CD14-positive monocyte (primary cell): ENCODE results near the gene LTO1. TPM values are rescaled to one million over a fixed set of nuclear protein-coding genes. Genes with fewer than 3 reads are reported as not detected.

Experiments
- DNase-seq, 3 donors: peaks; one replicate each; pipeline ENCODE4 v3.0.0-alpha.2; 2011 to 2022
- H2AFZ ChIP-seq: 2 replicates; pipeline ENCODE4 v1.6.0; 2012; ENCODE audit warnings: mild to moderate bottlenecking, low read depth, low read length, inconsistent platforms; ENCODE audit not compliant: insufficient read depth, poor library complexity, severe bottlenecking
- H3K27ac ChIP-seq, 2 donors: 1 replicate in 1 of 2; 2 replicates in 1 of 2; pipeline ENCODE4 v1.5.1; 2012 to 2013; ENCODE audit warnings: low read length in 2 of 2, control low read depth in 1 of 2, inconsistent platforms in 1 of 2, low read depth in 1 of 2, mild to moderate bottlenecking in 1 of 2
- H3K27me3 ChIP-seq, 2 donors: one replicate each; pipeline versions ENCODE4 v1.6.0 to v1.6.1; 2011 to 2013; ENCODE audit warnings: low read length in 2 of 2; ENCODE audit not compliant: control insufficient read depth in 2 of 2, insufficient read depth in 2 of 2
- H3K36me3 ChIP-seq, 2 donors: replicated peaks in 1 of 2; 1 replicate in 1 of 2; 2 replicates in 1 of 2; pipeline versions ENCODE4 v1.5.1 to v1.6.1; 2012 to 2013; ENCODE audit warnings: low read length in 2 of 2, control low read depth in 1 of 2, inconsistent platforms in 1 of 2, mild to moderate bottlenecking in 1 of 2; ENCODE audit not compliant: insufficient read depth in 2 of 2, control insufficient read depth in 1 of 2
- H3K4me1 ChIP-seq, 2 donors: 1 replicate in 1 of 2; 2 replicates in 1 of 2; pipeline versions ENCODE4 v1.5.1 to v1.6.1; 2012 to 2013; ENCODE audit warnings: low read length in 2 of 2, control low read depth in 1 of 2, inconsistent platforms in 1 of 2, mild to moderate bottlenecking in 1 of 2, moderate library complexity in 1 of 2; ENCODE audit not compliant: insufficient read depth in 2 of 2, control insufficient read depth in 1 of 2
- H3K4me2 ChIP-seq: replicated peaks from 2 replicates; pipeline ENCODE3; 2012; ENCODE audit warnings: low read length, moderate library complexity, mild to moderate bottlenecking; ENCODE audit not compliant: poor library complexity, severe bottlenecking; ENCODE audit errors: extremely low read depth
- H3K4me3 ChIP-seq, 3 experiments: fragments of 200-600 bp in 1 of 3; sonication (generic) in 1 of 3; replicated peaks in 1 of 3; 1 replicate in 2 of 3; 2 replicates in 1 of 3; pipeline ENCODE4 v1.5.1; 2011 to 2013; ENCODE audit warnings: low read length in 3 of 3, mild to moderate bottlenecking in 3 of 3, control low read depth in 2 of 3, low read depth in 2 of 3, inconsistent platforms in 1 of 3, moderate library complexity in 1 of 3
- H3K79me2 ChIP-seq: 2 replicates; pipeline ENCODE4 v1.6.0; 2012; ENCODE audit warnings: mild to moderate bottlenecking, control low read depth, inconsistent platforms, low read length, moderate library complexity; ENCODE audit not compliant: insufficient read depth
- H3K9ac ChIP-seq: 2 replicates; pipeline ENCODE4 v1.6.0; 2017; ENCODE audit warnings: low read length, mild to moderate bottlenecking; ENCODE audit not compliant: insufficient read depth, poor library complexity, severe bottlenecking
- H3K9me3 ChIP-seq, 2 donors: replicated peaks in 1 of 2; 1 replicate in 1 of 2; 2 replicates in 1 of 2; pipeline versions ENCODE4 v1.5.1 to v1.6.1; 2012 to 2013; ENCODE audit warnings: low read length in 2 of 2, control low read depth in 1 of 2; ENCODE audit not compliant: control insufficient read depth in 1 of 2, insufficient read depth in 1 of 2
- H4K20me1 ChIP-seq: 2 replicates; pipeline ENCODE4 v1.6.0; 2012; ENCODE audit warnings: mild to moderate bottlenecking, low read length, control low read depth, moderate library complexity; ENCODE audit not compliant: insufficient read depth
- H3K27ac Mint-ChIP-seq, 7 donors: one replicate each; pipeline ENCODE4 v1.8.0; 2020; ENCODE audit warnings: mild to moderate bottlenecking in 7 of 7, mixed read lengths in 7 of 7, moderate library complexity in 6 of 7, inconsistent platforms in 2 of 7
- H3K27me3 Mint-ChIP-seq, 3 donors: one replicate each; pipeline ENCODE4 v1.8.0; 2021 to 2022; ENCODE audit warnings: low read depth in 3 of 3, mild to moderate bottlenecking in 3 of 3, mixed read lengths in 3 of 3, moderate library complexity in 3 of 3, inconsistent platforms in 1 of 3
- H3K36me3 Mint-ChIP-seq, 2 donors: one replicate each; pipeline ENCODE4 v1.8.0; 2020; ENCODE audit warnings: mixed read lengths in 2 of 2, inconsistent platforms in 1 of 2, mild to moderate bottlenecking in 1 of 2
- H3K4me1 Mint-ChIP-seq: one replicate; pipeline ENCODE4 v1.8.0; 2020; ENCODE audit warnings: mild to moderate bottlenecking, mixed read lengths
- H3K4me3 Mint-ChIP-seq, 2 donors: one replicate each; pipeline ENCODE4 v1.8.0; 2020; ENCODE audit warnings: mild to moderate bottlenecking in 2 of 2, mixed read lengths in 2 of 2, moderate library complexity in 1 of 2
- H3K9me3 Mint-ChIP-seq, 7 donors: one replicate each; pipeline ENCODE4 v1.8.0; 2020 to 2022; ENCODE audit warnings: mixed read lengths in 7 of 7, mild to moderate bottlenecking in 6 of 7, moderate library complexity in 6 of 7, inconsistent platforms in 2 of 7
- WGBS: methylation state at CpG from one replicate; pipeline ENCODE4 v1.1.5; 2013; ENCODE audit warnings: missing lambda C conversion rate; ENCODE audit not compliant: insufficient coverage; 5-methylcytosine and 5-hydroxymethylcytosine counted together
- intact Hi-C, 2 donors: fragments of 100-400 bp; cut with micrococcal nuclease; formaldehyde crosslinking; loops; one replicate each; pipeline versions ENCODE4 v1.15.0 to v1.15.1; 2023
- polyA plus RNA-seq, 3 donors: library from polyadenylated mRNA; depleted of rRNA in 1 of 3; unstranded in 2 of 3; stranded (reverse) in 1 of 3; fragments of 300-500 nt in 2 of 3; fragments of >200 nt in 1 of 3; fragmentation: Illumina TruSeq in 2 of 3; gene quantifications; 1 replicate in 2 of 3; 2 replicates in 1 of 3; pipeline ENCODE4 v1.2.3, GENCODE V29; 2012 to 2021
- TF ChIP-seq, protein P1 (sequence below): fragments of 200-600 bp; IDR thresholded peaks from one replicate; pipeline ENCODE4 v1.8.0; 2022; ENCODE audit warnings: antibody characterized with exemption, mild to moderate bottlenecking

LTO1 gene
- polyA plus RNA-seq, 3 donors: 3.9 to 27.1 (median 5.2) TPM

- Histone ChIP-seq H3K27me3 (peaks cover under 1 to 21% of the 10 kb centered on the region in 2 donors), H4K20me1 (no peaks in the 10 kb centered on the region), H3K9ac (no peak overlapping the region), H3K27ac (no peak overlapping the region), H3K4me3 (no peak overlapping the region), H2AFZ (no peak overlapping the region), H3K36me3 (no peaks in the 10 kb centered on the region), H3K79me2 (no peaks in the 10 kb centered on the region), H3K4me2 (no peak overlapping the region), H3K4me1 (no peaks in the 10 kb centered on the region), H3K9me3 (peaks cover 15 to 19% of the 10 kb centered on the region in 2 donors)
- TF ChIP-seq, protein P1, sequence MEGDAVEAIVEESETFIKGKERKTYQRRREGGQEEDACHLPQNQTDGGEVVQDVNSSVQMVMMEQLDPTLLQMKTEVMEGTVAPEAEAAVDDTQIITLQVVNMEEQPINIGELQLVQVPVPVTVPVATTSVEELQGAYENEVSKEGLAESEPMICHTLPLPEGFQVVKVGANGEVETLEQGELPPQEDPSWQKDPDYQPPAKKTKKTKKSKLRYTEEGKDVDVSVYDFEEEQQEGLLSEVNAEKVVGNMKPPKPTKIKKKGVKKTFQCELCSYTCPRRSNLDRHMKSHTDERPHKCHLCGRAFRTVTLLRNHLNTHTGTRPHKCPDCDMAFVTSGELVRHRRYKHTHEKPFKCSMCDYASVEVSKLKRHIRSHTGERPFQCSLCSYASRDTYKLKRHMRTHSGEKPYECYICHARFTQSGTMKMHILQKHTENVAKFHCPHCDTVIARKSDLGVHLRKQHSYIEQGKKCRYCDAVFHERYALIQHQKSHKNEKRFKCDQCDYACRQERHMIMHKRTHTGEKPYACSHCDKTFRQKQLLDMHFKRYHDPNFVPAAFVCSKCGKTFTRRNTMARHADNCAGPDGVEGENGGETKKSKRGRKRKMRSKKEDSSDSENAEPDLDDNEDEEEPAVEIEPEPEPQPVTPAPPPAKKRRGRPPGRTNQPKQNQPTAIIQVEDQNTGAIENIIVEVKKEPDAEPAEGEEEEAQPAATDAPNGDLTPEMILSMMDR: no peak
- no peaks in the 10 kb centered on the region for H3K4me1 Mint-ChIP-seq
- no peak for DNase-seq
- peaks cover 10 to 23% (median 18%) of the 10 kb centered on the region in 7 donors for H3K9me3 Mint-ChIP-seq
- no peak overlapping the region for H3K4me3 Mint-ChIP-seq
- 100% methylated on average over 1 of the region's 8 CpGs for WGBS
- H3K27me3 Mint-ChIP-seq: peaks cover 23 to 44% (median 28%) of the 10 kb centered on the region in 3 donors
- H3K27ac Mint-ChIP-seq: no peak overlapping the region
- no peaks in the 10 kb centered on the region for H3K36me3 Mint-ChIP-seq
- intact Hi-C loops: no loop called here
Measured at GRCh38 chr11:69630424-69630823, 44.7 kb downstream of the LTO1 start.

GRCh38 chr11:69630017-69630416 lies 45.1 kb downstream of the LTO1 start:
- no peaks in the 10 kb centered on the region for H3K79me2 ChIP-seq
- peaks cover 10 to 23% (median 18%) of the 10 kb centered on the region in 7 donors for H3K9me3 Mint-ChIP-seq
- no peak overlapping the region for H3K4me3 ChIP-seq
- no CpG with 5 or more reads among the region's 2 CpGs for WGBS
- no peaks in the 10 kb centered on the region for H3K36me3 ChIP-seq
- H3K27ac ChIP-seq: no peak overlapping the region
- intact Hi-C loops: no loop called here
- H3K27me3 ChIP-seq: peaks cover 0 to 17% of the 10 kb centered on the region in 2 donors
- DNase-seq: no peak
- H3K4me1 ChIP-seq: no peaks in the 10 kb centered on the region
- no peaks in the 10 kb centered on the region for H3K4me1 Mint-ChIP-seq
- TF ChIP-seq, protein P1: no peak
- H3K4me3 Mint-ChIP-seq: no peak overlapping the region
- H3K27me3 Mint-ChIP-seq: peaks cover 21 to 40% (median 26%) of the 10 kb centered on the region in 3 donors
- no peak overlapping the region for H3K9ac ChIP-seq
- peaks cover 15 to 19% of the 10 kb centered on the region in 2 donors for H3K9me3 ChIP-seq
- H3K4me2 ChIP-seq: no peak overlapping the region
- no peaks in the 10 kb centered on the region for H3K36me3 Mint-ChIP-seq
- H2AFZ ChIP-seq: no peak overlapping the region
- no peak overlapping the region for H3K27ac Mint-ChIP-seq
- no peaks in the 10 kb centered on the region for H4K20me1 ChIP-seq
